ENCODE data around the gene HPS1. TPM values are rescaled to one million over a fixed set of nuclear protein-coding genes. Genes with fewer than 3 reads are reported as not detected.

Gene HPS1
- polyA plus RNA-seq, 6 donors from 2014 or later: 98.0 to 134 (median 102) TPM

DNA sequence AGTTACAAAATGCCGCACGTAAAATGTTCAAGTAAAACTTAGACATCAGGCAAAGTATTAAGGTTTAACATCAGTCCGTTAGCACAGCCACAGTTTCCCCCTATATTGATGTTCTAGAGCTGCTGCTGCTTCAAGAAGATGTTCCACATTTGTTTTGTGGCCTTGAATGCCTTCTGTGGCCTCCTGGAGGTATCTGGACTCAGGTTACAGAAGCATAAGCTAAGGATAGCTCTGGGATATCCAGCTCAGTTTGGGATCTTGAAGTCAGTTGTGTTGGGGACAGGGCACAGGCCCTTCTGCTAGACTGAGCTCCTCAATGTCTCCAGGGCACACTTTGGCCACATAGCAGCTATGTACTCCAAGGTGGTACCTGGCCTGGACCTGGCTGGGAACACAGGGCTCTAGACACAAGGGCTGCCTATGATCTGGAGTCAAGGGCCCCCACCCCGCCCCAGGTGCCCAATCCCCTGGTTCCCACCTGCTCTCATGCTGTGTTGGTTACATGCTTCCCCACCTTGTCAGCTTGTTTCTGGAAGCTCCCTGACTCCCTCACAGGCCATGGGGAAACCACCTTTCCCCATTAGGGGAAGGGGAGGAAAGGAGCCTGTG, 36.5 kb downstream of the HPS1 start:
- ATAC-seq (ENCODE audit: low read depth in 2 of 2) (no peak), DNase-seq (no peak)
- Mint-ChIP-seq H3K9me3 (no peaks in the 10 kb centered on the region), H3K4me1 (peaks cover 13 to 24% (median 18%) of the 10 kb centered on the region in 3 donors), H3K36me3 (no peaks in the 10 kb centered on the region), H3K27me3 (no peaks in the 10 kb centered on the region), H3K27ac (no peak overlapping the region), H3K4me3 (no peak overlapping the region)

DNA sequence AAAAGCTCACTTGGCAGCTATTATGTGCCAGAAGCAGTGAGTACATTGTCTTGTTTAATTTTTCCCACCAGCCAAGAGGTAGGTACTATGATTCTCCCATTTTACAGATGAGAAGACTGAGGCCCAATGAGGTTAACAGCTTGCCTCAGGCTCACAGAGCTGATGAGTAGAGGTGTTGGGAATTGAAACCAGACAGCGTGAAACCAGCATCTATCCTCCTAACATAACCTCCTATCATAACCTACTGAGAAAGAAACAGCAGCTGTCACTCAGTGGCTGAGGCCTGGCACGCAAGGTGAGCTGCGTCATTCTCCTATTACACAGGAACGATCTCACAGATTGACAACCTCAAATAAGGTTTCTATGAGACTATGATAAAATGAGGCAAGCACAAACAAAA, 37.9 kb downstream of the HPS1 start:
- no peak for DNase-seq
- no peak for ATAC-seq (ENCODE audit: low read depth in 2 of 2)
- no peak overlapping the region for H3K4me3 Mint-ChIP-seq
- peak overlapping the region in 1 of 6 donors; percentile 84 for H3K27ac Mint-ChIP-seq
- H3K27me3 Mint-ChIP-seq: no peaks in the 10 kb centered on the region
- peaks cover 4 to 10% (median 4%) of the 10 kb centered on the region in 3 donors for H3K4me1 Mint-ChIP-seq
- H3K9me3 Mint-ChIP-seq: no peaks in the 10 kb centered on the region
- H3K36me3 Mint-ChIP-seq: peaks cover 0 to under 1% of the 10 kb centered on the region in 2 donors

DNA sequence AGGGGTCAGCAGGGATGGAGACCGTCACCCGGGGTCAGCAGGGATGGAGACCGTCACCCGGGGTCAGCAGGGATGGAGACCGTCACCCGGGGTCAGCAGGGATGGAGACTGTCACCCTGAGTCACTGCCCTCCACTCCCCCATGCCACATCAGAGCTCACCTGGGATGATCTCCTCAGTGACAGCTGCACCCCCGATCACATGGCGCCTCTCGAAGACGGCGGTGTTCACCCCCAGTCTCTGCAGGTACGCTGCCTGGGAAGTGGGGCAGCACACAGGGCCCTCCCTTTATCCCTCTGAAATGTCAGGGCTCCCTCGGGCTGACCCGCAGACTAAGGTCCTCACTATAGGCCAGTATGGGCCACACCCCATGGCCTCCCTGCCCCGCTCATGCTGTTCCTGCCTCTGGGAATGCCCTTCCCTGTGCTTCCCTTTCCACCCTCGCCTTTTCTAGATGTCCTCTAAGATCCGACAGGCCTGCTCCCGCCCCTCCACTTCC, 38.9 kb downstream of the HPS1 start:
- DNase-seq: no peak
- peaks cover 4 to 10% (median 4%) of the 10 kb centered on the region in 3 donors for H3K4me1 Mint-ChIP-seq
- H3K27ac Mint-ChIP-seq: no peak overlapping the region
- no peak for ATAC-seq (ENCODE audit: low read depth in 2 of 2)
- H3K9me3 Mint-ChIP-seq: no peaks in the 10 kb centered on the region
- peaks cover 0 to 10% of the 10 kb centered on the region in 2 donors for H3K36me3 Mint-ChIP-seq
- H3K4me3 Mint-ChIP-seq: no peak overlapping the region
- no peaks in the 10 kb centered on the region for H3K27me3 Mint-ChIP-seq

DNA sequence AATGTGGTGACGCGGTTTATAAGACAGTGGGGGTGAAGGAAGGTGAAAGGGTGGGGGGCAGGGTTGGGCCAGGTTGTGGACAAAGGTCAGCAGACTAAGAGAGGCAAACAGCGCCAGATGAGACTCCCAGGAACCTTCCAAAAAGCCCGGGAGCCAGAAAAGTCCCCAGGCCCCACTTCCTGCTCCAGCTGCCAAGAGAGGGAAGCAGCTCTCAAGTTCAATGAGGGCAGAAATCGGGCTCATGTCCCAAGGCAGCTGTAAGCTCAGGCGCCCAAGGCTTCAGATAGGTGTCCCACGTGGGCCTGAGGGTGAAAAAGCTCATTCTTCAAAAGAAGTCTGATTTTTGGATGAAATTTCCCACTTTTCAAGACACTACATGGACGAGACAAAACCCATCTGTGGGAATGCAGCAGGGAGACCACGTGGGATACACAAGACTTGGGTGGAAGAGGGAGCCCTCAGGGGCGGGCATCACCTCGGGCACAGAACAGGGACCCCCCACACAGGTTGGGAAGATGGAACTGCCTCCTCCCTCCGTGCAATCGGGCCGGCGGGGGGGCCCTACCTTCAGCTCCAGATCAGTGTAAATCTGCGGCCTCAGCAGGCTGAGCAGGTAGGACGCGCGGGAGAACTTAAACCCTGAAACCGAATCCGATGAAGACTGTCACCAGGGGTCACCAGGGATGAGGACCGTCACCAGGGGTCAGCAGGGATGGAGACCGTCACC, 39.6 kb downstream of the HPS1 start:
- Mint-ChIP-seq H3K9me3 (no peaks in the 10 kb centered on the region), H3K27me3 (no peaks in the 10 kb centered on the region), H3K27ac (no peak overlapping the region), H3K4me1 (peaks cover 4 to 10% (median 4%) of the 10 kb centered on the region in 3 donors), H3K36me3 (peaks cover 0 to 15% of the 10 kb centered on the region in 2 donors), H3K4me3 (no peak overlapping the region)
- DNase-seq (no peak), ATAC-seq (ENCODE audit: low read depth in 2 of 2) (no peak)

DNA sequence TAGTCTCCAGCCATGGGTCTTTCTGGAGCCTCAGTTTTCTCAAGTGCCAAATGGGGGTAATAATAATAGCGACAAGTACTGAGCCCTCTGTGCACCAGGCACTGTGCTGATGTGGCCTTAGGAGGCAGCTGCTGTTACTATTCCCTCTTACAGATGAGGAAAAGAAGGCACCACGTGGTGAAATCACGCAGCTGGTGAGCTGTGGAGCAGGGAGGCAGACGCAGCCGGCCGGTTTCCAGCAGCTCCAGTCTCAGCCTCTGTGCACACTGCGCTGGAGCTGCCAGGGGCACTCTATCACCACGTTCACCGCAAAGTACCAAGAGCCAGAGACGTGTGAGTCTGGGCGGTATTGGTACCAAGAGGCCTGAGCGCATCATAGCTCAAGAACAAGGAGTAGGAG, 41.3 kb downstream of the HPS1 start:
- Mint-ChIP-seq H3K27ac (no peak overlapping the region), H3K27me3 (no peaks in the 10 kb centered on the region), H3K4me3 (no peak overlapping the region), H3K9me3 (no peaks in the 10 kb centered on the region), H3K36me3 (peaks cover 0 to 15% of the 10 kb centered on the region in 2 donors), H3K4me1 (peaks cover 0 to 4% (median 4%) of the 10 kb centered on the region in 3 donors)
- DNase-seq: no peak
- no peak for ATAC-seq (ENCODE audit: low read depth in 2 of 2)

DNA sequence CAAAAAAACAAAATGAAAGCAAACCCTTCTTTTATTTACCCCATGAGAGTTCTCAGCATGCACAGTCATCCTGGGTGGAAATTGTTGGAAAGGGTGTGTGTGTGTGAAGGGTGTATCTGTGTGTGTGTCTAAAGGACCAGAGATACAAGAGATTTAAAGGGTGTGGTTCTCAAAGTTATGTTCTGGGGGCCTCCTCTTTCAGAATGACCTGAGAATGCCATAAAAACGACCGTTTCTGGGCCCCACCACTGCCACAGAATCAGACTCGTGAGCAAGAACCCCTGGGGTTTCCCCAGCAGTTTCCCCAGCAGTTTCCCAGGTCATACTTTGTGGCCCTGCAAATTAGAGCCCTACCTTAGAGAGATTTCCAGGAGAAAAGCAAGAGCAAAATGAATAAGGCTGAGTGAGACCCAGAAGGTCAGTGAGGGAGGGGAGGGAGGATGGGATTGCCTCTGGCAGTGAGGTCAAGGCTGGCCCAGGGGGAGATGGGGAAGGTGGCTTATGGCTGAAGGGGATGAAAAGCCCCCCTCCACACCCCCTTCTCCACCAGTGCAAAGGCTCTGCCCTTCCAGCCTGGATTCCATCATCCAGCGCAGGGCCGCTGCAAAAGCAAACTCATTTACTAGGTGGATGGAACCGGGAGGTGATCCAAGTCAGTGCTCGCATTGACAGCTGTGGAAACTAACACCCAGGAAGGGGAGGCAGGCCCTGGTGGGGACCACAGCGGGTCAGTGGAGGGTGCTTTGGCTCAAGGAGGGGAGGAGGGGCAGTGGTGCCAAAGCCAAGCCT, 42.0 kb downstream of the HPS1 start:
- peaks cover 0 to 4% (median 4%) of the 10 kb centered on the region in 3 donors for H3K4me1 Mint-ChIP-seq
- H3K9me3 Mint-ChIP-seq: no peaks in the 10 kb centered on the region
- H3K27ac Mint-ChIP-seq: peak overlapping the region in 3 of 6 donors; percentile 60 to 74 (median 66)
- ATAC-seq (ENCODE audit: low read depth in 2 of 2): no peak
- peaks cover 0 to 15% of the 10 kb centered on the region in 2 donors for H3K36me3 Mint-ChIP-seq
- H3K4me3 Mint-ChIP-seq: no peak overlapping the region
- no peaks in the 10 kb centered on the region for H3K27me3 Mint-ChIP-seq
- DNase-seq: no peak

DNA sequence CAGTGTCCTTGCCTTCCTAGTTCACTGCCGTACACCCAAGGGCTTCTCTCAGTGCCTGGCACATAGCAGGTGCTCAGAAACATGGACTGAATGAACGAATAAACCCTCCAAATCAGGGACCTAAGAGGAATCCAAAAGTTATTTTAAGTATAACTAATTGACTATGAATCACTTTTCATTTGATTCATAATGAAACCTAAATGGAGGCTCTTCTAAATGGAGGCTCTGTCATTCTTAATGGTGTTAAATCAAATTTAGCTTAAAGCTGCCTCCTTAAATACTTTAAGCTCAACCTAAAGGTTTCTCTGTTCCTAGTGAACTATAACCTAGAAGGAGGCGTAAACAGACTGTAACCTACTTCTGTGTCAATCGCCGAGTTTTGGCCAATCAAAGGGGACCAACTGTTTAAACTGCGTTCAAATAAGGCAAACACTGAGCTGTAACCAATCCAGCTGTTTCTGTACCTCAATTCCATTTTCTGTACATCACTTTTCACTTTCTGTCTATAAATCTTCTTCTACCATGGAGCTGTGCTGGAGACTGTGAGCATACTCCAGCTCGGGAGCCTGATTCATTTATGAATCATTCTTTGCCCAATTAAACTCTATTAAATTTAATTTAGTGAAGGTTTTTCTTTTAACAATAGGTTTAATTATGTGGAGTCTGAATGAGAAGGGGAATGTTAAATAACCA, 42.8 kb downstream of the HPS1 start:
- H3K4me3 Mint-ChIP-seq: no peak overlapping the region
- H3K4me1 Mint-ChIP-seq: peaks cover 0 to 4% (median 0%) of the 10 kb centered on the region in 3 donors
- H3K27ac Mint-ChIP-seq: no peak overlapping the region
- no peaks in the 10 kb centered on the region for H3K27me3 Mint-ChIP-seq
- no peak for DNase-seq
- H3K9me3 Mint-ChIP-seq: no peaks in the 10 kb centered on the region
- peaks cover 0 to 15% of the 10 kb centered on the region in 2 donors for H3K36me3 Mint-ChIP-seq
- no peak for ATAC-seq (ENCODE audit: low read depth in 2 of 2)

DNA sequence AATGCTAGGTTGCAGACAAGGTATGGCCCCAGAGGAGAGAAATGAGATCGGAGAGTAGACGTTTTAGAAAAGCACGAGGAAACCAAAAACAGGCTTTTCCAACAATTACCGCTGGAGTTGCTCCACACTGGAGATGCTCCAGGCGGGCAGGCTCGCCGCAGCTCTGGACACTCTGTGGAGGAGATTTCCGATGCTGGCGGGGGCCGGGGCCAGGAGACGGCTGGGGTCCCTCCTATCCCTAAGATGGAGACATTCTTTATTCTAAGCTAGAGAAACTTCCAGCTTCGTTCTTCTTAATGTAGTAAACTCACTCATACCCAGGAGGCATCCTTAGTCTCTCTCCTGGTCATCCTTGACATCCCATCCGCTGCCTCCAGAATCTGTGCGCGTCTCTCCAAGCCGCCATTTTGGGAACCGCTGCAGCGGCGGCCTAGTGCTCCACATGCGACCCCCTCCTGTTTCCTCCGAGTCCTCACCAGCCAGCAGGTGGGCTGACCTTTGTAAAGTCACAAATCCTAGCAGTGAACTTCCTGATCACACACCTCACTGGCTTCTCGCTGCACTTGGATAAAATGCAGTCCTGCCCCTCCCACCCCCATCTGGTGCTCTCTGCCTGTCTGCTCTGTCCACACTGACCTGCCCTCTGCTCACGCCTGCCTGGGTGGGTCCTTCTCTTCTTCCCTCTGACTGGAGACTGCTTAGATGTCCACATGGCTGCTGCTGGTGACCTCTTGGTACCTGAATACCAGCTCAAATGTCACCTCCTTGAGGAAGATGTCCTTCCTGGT, 43.6 kb downstream of the HPS1 start:
- peak overlapping the region in 2 of 6 donors; percentile 26 to 74 for H3K27ac Mint-ChIP-seq
- no peaks in the 10 kb centered on the region for H3K9me3 Mint-ChIP-seq
- ATAC-seq (ENCODE audit: low read depth in 2 of 2) (no peak), DNase-seq (no peak)
- H3K36me3 Mint-ChIP-seq: peaks cover 0 to 15% of the 10 kb centered on the region in 2 donors
- H3K27me3 Mint-ChIP-seq: no peaks in the 10 kb centered on the region
- H3K4me3 Mint-ChIP-seq: no peak overlapping the region
- H3K4me1 Mint-ChIP-seq: peaks cover 0 to 2% (median 0%) of the 10 kb centered on the region in 3 donors

DNA sequence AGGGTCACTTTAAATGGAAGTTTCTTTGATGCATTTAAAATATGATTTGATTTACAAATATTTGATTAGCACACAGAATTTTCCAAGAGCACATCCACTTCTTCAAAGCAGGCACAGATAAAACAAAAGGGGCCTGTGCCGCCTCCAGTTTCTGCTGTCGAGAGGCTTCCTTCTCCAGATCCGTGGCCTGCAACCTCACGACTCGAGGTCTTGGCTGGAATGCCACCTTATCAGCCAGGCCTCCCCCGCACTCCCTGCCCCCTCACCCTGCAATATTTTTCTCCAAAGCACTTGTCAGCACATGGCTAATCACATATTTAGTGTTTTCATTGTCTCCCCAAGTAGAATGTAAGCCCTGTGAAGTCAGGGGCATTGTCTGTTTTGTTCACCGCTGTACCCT, 44.3 kb downstream of the HPS1 start:
- no peaks in the 10 kb centered on the region for H3K27me3 Mint-ChIP-seq
- H3K9me3 Mint-ChIP-seq: no peaks in the 10 kb centered on the region
- peaks cover 0 to 15% of the 10 kb centered on the region in 2 donors for H3K36me3 Mint-ChIP-seq
- H3K27ac Mint-ChIP-seq: peak overlapping the region in 2 of 6 donors; percentile 26 to 74
- ATAC-seq (ENCODE audit: low read depth in 2 of 2): no peak
- no peak overlapping the region for H3K4me3 Mint-ChIP-seq
- DNase-seq: no peak
- no peaks in the 10 kb centered on the region for H3K4me1 Mint-ChIP-seq

DNA sequence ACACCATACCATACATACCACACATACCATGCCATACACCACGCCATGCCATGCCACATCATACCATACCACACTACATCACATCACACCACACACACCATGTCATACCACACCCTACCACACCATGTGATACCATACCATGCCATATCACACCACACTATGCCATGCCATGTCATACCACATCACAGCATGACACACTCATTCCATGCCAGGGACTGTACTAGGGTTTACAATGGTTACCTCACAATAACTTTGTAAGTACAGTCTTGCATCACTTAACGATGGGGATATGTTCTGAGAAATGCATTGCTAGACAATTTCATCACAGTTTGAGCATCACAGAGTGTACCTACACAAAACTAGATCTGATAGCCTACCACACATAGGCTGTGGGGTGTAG, 46.3 kb downstream of the HPS1 start:
- Mint-ChIP-seq H3K36me3 (peaks cover 12 to 23% of the 10 kb centered on the region in 2 donors), H3K9me3 (no peaks in the 10 kb centered on the region), H3K4me1 (no peaks in the 10 kb centered on the region), H3K4me3 (peak overlapping the region in 1 of 8 donors; percentile 25), H3K27me3 (no peaks in the 10 kb centered on the region), H3K27ac (peak overlapping the region in 1 of 6 donors; percentile 55)
- ATAC-seq (ENCODE audit: low read depth in 2 of 2) (no peak), DNase-seq (no peak)

DNA sequence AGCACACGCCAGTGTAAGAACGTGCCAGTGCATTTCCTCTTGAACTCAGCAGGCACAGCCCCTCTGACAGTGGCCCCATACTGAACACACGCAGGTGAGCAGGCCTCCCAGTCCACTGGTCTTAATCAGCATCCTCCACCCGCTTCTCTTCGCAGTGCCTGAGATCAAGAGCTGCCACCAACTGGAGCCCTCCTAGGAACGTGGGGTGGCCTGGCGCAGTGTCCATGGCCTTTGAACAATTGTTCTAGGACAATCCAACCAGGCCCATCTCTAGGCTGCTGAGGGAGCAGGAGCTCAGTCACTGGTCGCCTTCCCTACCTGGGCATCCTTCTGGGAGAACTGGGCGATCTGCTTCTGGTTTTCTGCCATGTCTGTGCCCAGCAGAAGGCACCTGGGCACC, 47.0 kb downstream of the HPS1 start:
- Mint-ChIP-seq H3K27ac (no peak overlapping the region), H3K36me3 (peaks cover 12 to 23% of the 10 kb centered on the region in 2 donors), H3K9me3 (no peaks in the 10 kb centered on the region), H3K4me3 (peak overlapping the region in 1 of 8 donors; percentile 49), H3K27me3 (no peaks in the 10 kb centered on the region), H3K4me1 (no peaks in the 10 kb centered on the region)
- no peak for ATAC-seq (ENCODE audit: low read depth in 2 of 2)
- no peak for DNase-seq

DNA sequence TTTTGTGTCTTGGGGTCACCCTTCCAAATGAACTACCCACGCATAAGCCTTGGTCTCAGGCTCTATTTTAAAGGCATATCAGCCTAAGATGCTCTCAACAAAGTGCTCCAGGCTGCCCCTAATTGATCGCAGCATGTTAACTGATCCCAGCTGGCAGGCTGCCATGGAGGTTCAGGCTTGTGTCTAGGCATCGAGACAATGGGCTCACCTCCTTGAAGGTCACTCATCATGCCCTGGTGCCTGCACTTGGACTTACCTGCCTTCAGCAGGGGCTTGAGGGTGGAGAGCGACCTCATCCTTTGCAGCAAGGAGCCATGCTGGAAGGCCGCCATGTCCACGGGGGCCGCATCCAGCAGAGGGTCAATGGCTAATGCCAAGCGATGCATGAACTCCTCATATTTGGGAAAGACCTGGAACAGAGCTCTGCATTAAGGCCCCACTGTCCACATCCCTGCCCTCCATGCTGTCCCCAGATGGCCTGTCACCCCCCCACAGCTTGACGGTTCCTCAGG, 49.6 kb downstream of the HPS1 start:
- no peak overlapping the region for H3K4me3 Mint-ChIP-seq
- H3K36me3 Mint-ChIP-seq: peaks cover 12 to 23% of the 10 kb centered on the region in 2 donors
- H3K4me1 Mint-ChIP-seq: peaks cover 0 to 11% (median under 1%) of the 10 kb centered on the region in 3 donors
- ATAC-seq (ENCODE audit: low read depth in 2 of 2) (no peak), DNase-seq (no peak)
- no peaks in the 10 kb centered on the region for H3K9me3 Mint-ChIP-seq
- H3K27ac Mint-ChIP-seq: peak overlapping the region in 1 of 6 donors; percentile 7
- H3K27me3 Mint-ChIP-seq: peaks cover 0 to 6% (median 0%) of the 10 kb centered on the region in 3 donors
